Measurements from ENCODE around the gene CSN1S1. TPM values are rescaled to one million over a fixed set of nuclear protein-coding genes. Genes with fewer than 3 reads are reported as not detected.

The CSN1S1 gene
- total and polyA plus RNA-seq, 2 experiments from 2014 or later = 0.21 TPM; not detected in 1

DNA sequence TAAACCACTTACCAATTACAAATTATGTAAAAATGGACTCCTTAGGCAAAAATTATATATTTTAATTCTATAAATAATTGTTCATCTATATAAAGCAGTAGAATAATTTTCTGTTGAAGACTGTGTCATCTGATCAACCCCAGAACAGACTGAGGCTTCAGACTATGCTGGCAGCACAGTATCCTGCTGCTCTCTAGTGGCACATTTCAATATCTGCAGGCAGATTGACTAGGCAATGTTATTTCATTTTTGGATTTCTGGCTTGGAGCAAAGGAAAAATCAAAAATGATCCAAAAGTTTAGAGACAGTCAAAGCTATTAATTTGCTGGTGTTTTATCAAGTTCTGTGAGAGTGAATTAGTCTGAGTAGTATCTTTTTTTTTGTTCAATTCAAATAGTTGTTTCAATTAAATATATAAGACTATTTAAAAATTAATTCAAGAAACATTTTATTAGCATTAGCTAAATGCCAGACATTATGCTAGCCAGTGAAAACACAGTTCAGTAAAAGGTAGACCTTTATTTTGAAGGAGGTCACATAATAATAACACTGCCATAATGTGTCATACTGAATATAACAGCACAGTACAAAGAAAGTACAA lies 49.6 kb upstream of the CSN1S1 start:
- H3K27ac Mint-ChIP-seq = no peak overlapping the region
- Histone ChIP-seq H2AFZ (no peak overlapping the region), H3K27me3 (ENCODE audit: insufficient read depth) (no peaks in the 10 kb centered on the region), H3K4me2 (no peak overlapping the region), H3K27ac (ENCODE audit: low read depth) (no peak overlapping the region), H3K4me1 (ENCODE audit: insufficient read depth) (no peaks in the 10 kb centered on the region), H3F3A (replicated peaks; ENCODE audit: low read depth) (no peaks in the 10 kb centered on the region), H3K4me3 (no peak overlapping the region), H3K9me2 (ENCODE audit: insufficient read depth) (no peaks in the 10 kb centered on the region), H4K20me1 (replicated peaks; ENCODE audit: insufficient read depth) (no peaks in the 10 kb centered on the region), H3K79me2 (replicated peaks; ENCODE audit: insufficient read depth) (no peaks in the 10 kb centered on the region), H3K36me3 (ENCODE audit: insufficient read depth) (no peaks in the 10 kb centered on the region)
- no peaks in the 10 kb centered on the region for H3K4me1 Mint-ChIP-seq
- ATAC-seq = peak; percentile 64
- H3K36me3 Mint-ChIP-seq (ENCODE audit: low read depth) = peaks cover 8% of the 10 kb centered on the region; the same call in 2 of the 3 replicates
- peak; percentile 53 for DNase-seq (ENCODE audit: low spot score)
- no peak for TF ChIP-seq NANOG (IDR thresholded peaks at IDR 0.05; ENCODE audit: borderline replicate concordance)
- TF ChIP-seq, protein P1, sequence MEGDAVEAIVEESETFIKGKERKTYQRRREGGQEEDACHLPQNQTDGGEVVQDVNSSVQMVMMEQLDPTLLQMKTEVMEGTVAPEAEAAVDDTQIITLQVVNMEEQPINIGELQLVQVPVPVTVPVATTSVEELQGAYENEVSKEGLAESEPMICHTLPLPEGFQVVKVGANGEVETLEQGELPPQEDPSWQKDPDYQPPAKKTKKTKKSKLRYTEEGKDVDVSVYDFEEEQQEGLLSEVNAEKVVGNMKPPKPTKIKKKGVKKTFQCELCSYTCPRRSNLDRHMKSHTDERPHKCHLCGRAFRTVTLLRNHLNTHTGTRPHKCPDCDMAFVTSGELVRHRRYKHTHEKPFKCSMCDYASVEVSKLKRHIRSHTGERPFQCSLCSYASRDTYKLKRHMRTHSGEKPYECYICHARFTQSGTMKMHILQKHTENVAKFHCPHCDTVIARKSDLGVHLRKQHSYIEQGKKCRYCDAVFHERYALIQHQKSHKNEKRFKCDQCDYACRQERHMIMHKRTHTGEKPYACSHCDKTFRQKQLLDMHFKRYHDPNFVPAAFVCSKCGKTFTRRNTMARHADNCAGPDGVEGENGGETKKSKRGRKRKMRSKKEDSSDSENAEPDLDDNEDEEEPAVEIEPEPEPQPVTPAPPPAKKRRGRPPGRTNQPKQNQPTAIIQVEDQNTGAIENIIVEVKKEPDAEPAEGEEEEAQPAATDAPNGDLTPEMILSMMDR (conservative IDR thresholded peaks at IDR 0.05; ENCODE audit: low read depth in 2 of 2) = peak; percentile 88 to 91
- H3K27me3 Mint-ChIP-seq (ENCODE audit: insufficient read depth, low read depth, poor library complexity) = no peaks in the 10 kb centered on the region
- peaks cover 16% of the 10 kb centered on the region for H3K9me3 Mint-ChIP-seq
- H3K4me3 Mint-ChIP-seq = no peak overlapping the region

DNA sequence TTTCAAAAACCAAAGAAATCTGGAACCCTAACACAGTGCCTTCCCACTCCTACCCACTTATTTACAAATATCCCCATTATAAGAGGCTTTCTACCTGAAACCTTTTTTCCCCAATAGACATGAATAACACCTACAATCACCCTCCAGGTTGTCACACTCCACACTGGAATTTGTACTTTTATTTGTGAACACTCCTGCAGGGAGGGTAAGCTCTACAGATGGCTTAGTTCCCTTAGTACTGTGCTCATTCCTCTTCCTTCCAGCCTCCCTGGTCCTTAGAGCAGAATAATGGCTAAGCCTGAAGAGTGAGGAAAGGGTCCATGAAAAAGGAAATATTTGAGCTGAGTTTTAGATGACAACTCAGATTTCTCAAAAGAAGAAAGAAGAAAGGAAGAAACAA lies 48.7 kb upstream of the CSN1S1 start:
- Histone ChIP-seq H3K36me3 (ENCODE audit: insufficient read depth) (no peaks in the 10 kb centered on the region), H3K4me2 (no peak overlapping the region), H4K20me1 (replicated peaks; ENCODE audit: insufficient read depth) (no peaks in the 10 kb centered on the region), H3K79me2 (replicated peaks; ENCODE audit: insufficient read depth) (no peaks in the 10 kb centered on the region), H3F3A (replicated peaks; ENCODE audit: low read depth) (no peaks in the 10 kb centered on the region), H3K9me2 (ENCODE audit: insufficient read depth) (no peaks in the 10 kb centered on the region), H3K4me1 (ENCODE audit: insufficient read depth) (no peaks in the 10 kb centered on the region), H3K27ac (ENCODE audit: low read depth) (no peak overlapping the region), H2AFZ (no peak overlapping the region), H3K4me3 (no peak overlapping the region), H3K27me3 (ENCODE audit: insufficient read depth) (no peaks in the 10 kb centered on the region)
- DNase-seq (ENCODE audit: low spot score) (no peak), ATAC-seq (no peak)
- H3K4me3 Mint-ChIP-seq = no peak overlapping the region
- peaks cover 16% of the 10 kb centered on the region for H3K9me3 Mint-ChIP-seq
- no peaks in the 10 kb centered on the region for H3K4me1 Mint-ChIP-seq
- peaks cover 8% of the 10 kb centered on the region; the same call in 2 of the 3 replicates for H3K36me3 Mint-ChIP-seq (ENCODE audit: low read depth)
- no peak overlapping the region for H3K27ac Mint-ChIP-seq
- H3K27me3 Mint-ChIP-seq (ENCODE audit: insufficient read depth, low read depth, poor library complexity) = no peaks in the 10 kb centered on the region
- TF ChIP-seq EZH2 (IDR thresholded peaks at IDR 0.05; ENCODE audit: low read depth, unreplicated experiment) = no peak
- no peak for TF ChIP-seq EZH2phosphoT487 (IDR thresholded peaks at IDR 0.05; ENCODE audit: unreplicated experiment)
- TF ChIP-seq, protein P2, sequence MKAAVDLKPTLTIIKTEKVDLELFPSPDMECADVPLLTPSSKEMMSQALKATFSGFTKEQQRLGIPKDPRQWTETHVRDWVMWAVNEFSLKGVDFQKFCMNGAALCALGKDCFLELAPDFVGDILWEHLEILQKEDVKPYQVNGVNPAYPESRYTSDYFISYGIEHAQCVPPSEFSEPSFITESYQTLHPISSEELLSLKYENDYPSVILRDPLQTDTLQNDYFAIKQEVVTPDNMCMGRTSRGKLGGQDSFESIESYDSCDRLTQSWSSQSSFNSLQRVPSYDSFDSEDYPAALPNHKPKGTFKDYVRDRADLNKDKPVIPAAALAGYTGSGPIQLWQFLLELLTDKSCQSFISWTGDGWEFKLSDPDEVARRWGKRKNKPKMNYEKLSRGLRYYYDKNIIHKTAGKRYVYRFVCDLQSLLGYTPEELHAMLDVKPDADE (IDR thresholded peaks at IDR 0.05) = no peak
- TF ChIP-seq, protein P1 (conservative IDR thresholded peaks at IDR 0.05; ENCODE audit: low read depth in 2 of 2) = no peak
- TF ChIP-seq STAT1 (IDR thresholded peaks at IDR 0.05; ENCODE audit: unreplicated experiment) = no peak
- no peak for TF ChIP-seq ZNF114 (CRISPR knock-in tag; IDR thresholded peaks at IDR 0.05)
- TF ChIP-seq, protein P3, sequence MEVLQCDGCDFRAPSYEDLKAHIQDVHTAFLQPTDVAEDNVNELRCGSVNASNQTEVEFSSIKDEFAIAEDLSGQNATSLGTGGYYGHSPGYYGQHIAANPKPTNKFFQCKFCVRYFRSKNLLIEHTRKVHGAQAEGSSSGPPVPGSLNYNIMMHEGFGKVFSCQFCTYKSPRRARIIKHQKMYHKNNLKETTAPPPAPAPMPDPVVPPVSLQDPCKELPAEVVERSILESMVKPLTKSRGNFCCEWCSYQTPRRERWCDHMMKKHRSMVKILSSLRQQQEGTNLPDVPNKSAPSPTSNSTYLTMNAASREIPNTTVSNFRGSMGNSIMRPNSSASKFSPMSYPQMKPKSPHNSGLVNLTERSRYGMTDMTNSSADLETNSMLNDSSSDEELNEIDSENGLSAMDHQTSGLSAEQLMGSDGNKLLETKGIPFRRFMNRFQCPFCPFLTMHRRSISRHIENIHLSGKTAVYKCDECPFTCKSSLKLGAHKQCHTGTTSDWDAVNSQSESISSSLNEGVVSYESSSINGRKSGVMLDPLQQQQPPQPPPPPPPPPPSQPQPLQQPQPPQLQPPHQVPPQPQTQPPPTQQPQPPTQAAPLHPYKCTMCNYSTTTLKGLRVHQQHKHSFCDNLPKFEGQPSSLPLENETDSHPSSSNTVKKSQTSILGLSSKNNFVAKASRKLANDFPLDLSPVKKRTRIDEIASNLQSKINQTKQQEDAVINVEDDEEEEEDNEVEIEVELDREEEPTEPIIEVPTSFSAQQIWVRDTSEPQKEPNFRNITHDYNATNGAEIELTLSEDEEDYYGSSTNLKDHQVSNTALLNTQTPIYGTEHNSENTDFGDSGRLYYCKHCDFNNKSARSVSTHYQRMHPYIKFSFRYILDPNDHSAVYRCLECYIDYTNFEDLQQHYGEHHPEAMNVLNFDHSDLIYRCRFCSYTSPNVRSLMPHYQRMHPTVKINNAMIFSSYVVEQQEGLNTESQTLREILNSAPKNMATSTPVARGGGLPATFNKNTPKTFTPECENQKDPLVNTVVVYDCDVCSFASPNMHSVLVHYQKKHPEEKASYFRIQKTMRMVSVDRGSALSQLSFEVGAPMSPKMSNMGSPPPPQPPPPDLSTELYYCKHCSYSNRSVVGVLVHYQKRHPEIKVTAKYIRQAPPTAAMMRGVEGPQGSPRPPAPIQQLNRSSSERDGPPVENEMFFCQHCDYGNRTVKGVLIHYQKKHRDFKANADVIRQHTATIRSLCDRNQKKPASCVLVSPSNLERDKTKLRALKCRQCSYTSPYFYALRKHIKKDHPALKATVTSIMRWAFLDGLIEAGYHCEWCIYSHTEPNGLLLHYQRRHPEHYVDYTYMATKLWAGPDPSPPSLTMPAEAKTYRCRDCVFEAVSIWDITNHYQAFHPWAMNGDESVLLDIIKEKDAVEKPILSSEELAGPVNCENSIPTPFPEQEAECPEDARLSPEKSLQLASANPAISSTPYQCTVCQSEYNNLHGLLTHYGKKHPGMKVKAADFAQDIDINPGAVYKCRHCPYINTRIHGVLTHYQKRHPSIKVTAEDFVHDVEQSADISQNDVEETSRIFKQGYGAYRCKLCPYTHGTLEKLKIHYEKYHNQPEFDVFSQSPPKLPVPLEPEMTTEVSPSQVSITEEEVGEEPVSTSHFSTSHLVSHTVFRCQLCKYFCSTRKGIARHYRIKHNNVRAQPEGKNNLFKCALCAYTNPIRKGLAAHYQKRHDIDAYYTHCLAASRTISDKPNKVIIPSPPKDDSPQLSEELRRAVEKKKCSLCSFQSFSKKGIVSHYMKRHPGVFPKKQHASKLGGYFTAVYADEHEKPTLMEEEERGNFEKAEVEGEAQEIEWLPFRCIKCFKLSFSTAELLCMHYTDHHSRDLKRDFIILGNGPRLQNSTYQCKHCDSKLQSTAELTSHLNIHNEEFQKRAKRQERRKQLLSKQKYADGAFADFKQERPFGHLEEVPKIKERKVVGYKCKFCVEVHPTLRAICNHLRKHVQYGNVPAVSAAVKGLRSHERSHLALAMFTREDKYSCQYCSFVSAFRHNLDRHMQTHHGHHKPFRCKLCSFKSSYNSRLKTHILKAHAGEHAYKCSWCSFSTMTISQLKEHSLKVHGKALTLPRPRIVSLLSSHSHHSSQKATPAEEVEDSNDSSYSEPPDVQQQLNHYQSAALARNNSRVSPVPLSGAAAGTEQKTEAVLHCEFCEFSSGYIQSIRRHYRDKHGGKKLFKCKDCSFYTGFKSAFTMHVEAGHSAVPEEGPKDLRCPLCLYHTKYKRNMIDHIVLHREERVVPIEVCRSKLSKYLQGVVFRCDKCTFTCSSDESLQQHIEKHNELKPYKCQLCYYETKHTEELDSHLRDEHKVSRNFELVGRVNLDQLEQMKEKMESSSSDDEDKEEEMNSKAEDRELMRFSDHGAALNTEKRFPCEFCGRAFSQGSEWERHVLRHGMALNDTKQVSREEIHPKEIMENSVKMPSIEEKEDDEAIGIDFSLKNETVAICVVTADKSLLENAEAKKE (CRISPR knock-in tag; IDR thresholded peaks at IDR 0.05) = no peak
- TF ChIP-seq CREB1 (CRISPR knock-in tag; IDR thresholded peaks at IDR 0.05; ENCODE audit: low read depth) = no peak
